NCI-H2171 (cell line): ENCODE measurements around the gene B4GALT3.
A peak's percentile ranks its signal among the peaks of the same experiment; 100 is the strongest.
"Not testable (repeated sequence)": the region's sequence is repeated elsewhere in the genome, so short reads cannot be mapped to it uniquely, and the experiment has no call there.

ENCODE experiments used
- DNase-seq: peaks from one replicate; lab custom pipeline; 2025; lab: John Stamatoyannopoulos, UW

Gene B4GALT3

GRCh38 chr1:161177112-161177935 is at the start of gene B4GALT3:
TSS of gene B4GALT3 (minus strand) at chr1:161177507. CDS start at chr1:161176060, 1,447 bp downstream.
- peak; percentile 88 for DNase-seq

- DNase-seq = no peak
Measured at GRCh38 chr1:161226759-161227158, 49.5 kb upstream of the B4GALT3 start.

GRCh38 chr1:161226320-161226711 is 49.0 kb upstream of the B4GALT3 start:
- no peak for DNase-seq

- DNase-seq = peak; percentile 93
Measured at GRCh38 chr1:161225534-161226319, 48.4 kb upstream of the B4GALT3 start, which contains the start of gene TOMM40L. TSS of gene TOMM40L (plus strand) at chr1:161226060. CDS start at chr1:161226490, 430 bp downstream.

- no peak for DNase-seq
Measured at GRCh38 chr1:161225178-161225533, 47.8 kb upstream of the B4GALT3 start.

- not testable (repeated sequence) for DNase-seq
Measured at GRCh38 chr1:161224695-161225087, 47.4 kb upstream of the B4GALT3 start.

- DNase-seq = no peak
Measured at GRCh38 chr1:161223805-161224694, 46.7 kb upstream of the B4GALT3 start.

- DNase-seq = no peak
Measured at GRCh38 chr1:161222175-161223019, 45.1 kb upstream of the B4GALT3 start.

GRCh38 chr1:161220002-161220401 is 42.7 kb upstream of the B4GALT3 start:
- DNase-seq = no peak

- no peak for DNase-seq
Measured at GRCh38 chr1:161219078-161219892, 42.0 kb upstream of the B4GALT3 start.

GRCh38 chr1:161218301-161219077 is 41.2 kb upstream of the B4GALT3 start:
- no peak for DNase-seq

- DNase-seq = no peak
Measured at GRCh38 chr1:161217831-161218230, 40.5 kb upstream of the B4GALT3 start.

- DNase-seq = no peak
Measured at GRCh38 chr1:161216945-161217712, 39.8 kb upstream of the B4GALT3 start.

GRCh38 chr1:161215076-161215475 is 37.8 kb upstream of the B4GALT3 start, which contains the start of gene FCER1G:
TSS of gene FCER1G (plus strand) at chr1:161215295. CDS start at chr1:161215322, 27 bp downstream.
- DNase-seq = no peak

- no peak for DNase-seq
Measured at GRCh38 chr1:161214369-161214768, 37.1 kb upstream of the B4GALT3 start.

GRCh38 chr1:161209790-161210409 is 32.6 kb upstream of the B4GALT3 start:
- DNase-seq = peak; percentile 49

GRCh38 chr1:161207173-161207572 is 29.9 kb upstream of the B4GALT3 start:
- no peak for DNase-seq
